HepG2 (cell line): ENCODE data around the gene AUTS2. TPM values are rescaled to one million over a fixed set of nuclear protein-coding genes. Genes with fewer than 3 reads are reported as not detected.
"Not testable (repeated sequence)": the region's sequence is repeated elsewhere in the genome, so short reads cannot be mapped to it uniquely, and the experiment has no call there.

Source experiments
- ATAC-seq: fragments of 200-7000 bp; cut with Tn5 transposase; 3 replicates; pipeline ENCODE4 v1.9.1; 2020; ENCODE audit warnings: mild to moderate bottlenecking, moderate library complexity
- BruUV-seq: library from RNA; stranded (reverse); fragments of 400-500 nt; replicated peaks from 2 replicates; lab custom pipeline; 2021; lab: Mats Ljungman, UMichigan
- CTCF ChIA-PET: fragments of 300-600 bp; formaldehyde crosslinking; extraction: SDS; loops from one replicate; lab custom pipeline; 2021; ENCODE audit warnings: low total read pairs, inconsistent platforms, low intra/inter-chr PET ratio; lab: Yijun Ruan, JAX
- POLR2A ChIA-PET: fragments of 350-600 bp; sonication (Branson Sonifier 250); formaldehyde crosslinking; loops from one replicate; lab custom pipeline; 2020; ENCODE audit warnings: antibody characterized with exemption, inconsistent platforms; lab: Yijun Ruan, JAX
- DNase-seq: peaks from one replicate; pipeline ENCODE4 v3.0.0-alpha.2; 2015; ENCODE audit warnings: low spot score
- FAIRE-seq: peaks from 3 replicates; lab custom pipeline; 2011; peaks lifted over from hg19 to GRCh38; lab: Jason Lieb, UNC
- H2AFZ ChIP-seq: one replicate; pipeline ENCODE4 v1.6.1; 2011; ENCODE audit warnings: low read length, inconsistent platforms
- H3K27ac ChIP-seq: fragments of 300-600 bp; 3 replicates; pipeline ENCODE4 v1.8.0; 2011; ENCODE audit warnings: mixed run types, mild to moderate bottlenecking, mixed read lengths, low read length, inconsistent platforms; ENCODE audit not compliant: insufficient read depth; ENCODE audit errors: extremely low read length
- H3K27me3 ChIP-seq, 2 experiments: fragments of 200-600 bp in 1 of 2; 2 replicates in 1 of 2; 3 replicates in 1 of 2; pipeline versions ENCODE4 v1.6.0 to v1.8.0; 2011; ENCODE audit warnings: low read length in 2 of 2, mild to moderate bottlenecking in 2 of 2, moderate library complexity in 2 of 2, inconsistent platforms in 1 of 2; ENCODE audit not compliant: insufficient read depth in 2 of 2, control insufficient read depth in 1 of 2
- H3K36me3 ChIP-seq, 2 experiments: fragments of 200-600 bp in 1 of 2; replicated peaks in 1 of 2; 2 replicates in 1 of 2; 3 replicates in 1 of 2; pipeline versions ENCODE4 v1.5.1 to v1.8.0; 2011; ENCODE audit warnings: low read length in 2 of 2, inconsistent platforms in 1 of 2; ENCODE audit not compliant: insufficient read depth in 2 of 2, control insufficient read depth in 1 of 2
- H3K4me1 ChIP-seq: 2 replicates; pipeline ENCODE4 v1.5.1; 2012; ENCODE audit warnings: low read length, inconsistent platforms; ENCODE audit not compliant: insufficient read depth
- H3K4me2 ChIP-seq: 2 replicates; pipeline ENCODE4 v1.6.0; 2011; ENCODE audit warnings: low read depth, low read length, inconsistent platforms
- H3K4me3 ChIP-seq, 3 experiments: fragments of 200-600 bp in 1 of 3; sonication (generic), shearing (Covaris generic) in 1 of 3; replicated peaks in 1 of 3; 2 replicates each; pipeline ENCODE4 v1.5.1; 2011 to 2016; ENCODE audit warnings: low read length in 3 of 3, inconsistent platforms in 2 of 3, low read depth in 2 of 3, mild to moderate bottlenecking in 2 of 3, control low read depth in 1 of 3, mixed read lengths in 1 of 3; ENCODE audit not compliant: insufficient read depth in 1 of 3
- H3K79me2 ChIP-seq: one replicate; pipeline ENCODE4 v1.6.1; 2011; ENCODE audit warnings: low read length, inconsistent platforms; ENCODE audit not compliant: insufficient read depth
- H3K9ac ChIP-seq: 2 replicates; pipeline ENCODE4 v1.6.0; 2011; ENCODE audit warnings: mild to moderate bottlenecking, low read depth, low read length, inconsistent platforms; ENCODE audit not compliant: insufficient read depth
- H3K9me3 ChIP-seq: 2 replicates; pipeline ENCODE4 v1.5.1; 2012; ENCODE audit warnings: mild to moderate bottlenecking, low read length
- H4K20me1 ChIP-seq: 2 replicates; pipeline ENCODE4 v1.6.0; 2011; ENCODE audit warnings: inconsistent platforms, mild to moderate bottlenecking, low read length, moderate library complexity; ENCODE audit not compliant: insufficient read depth
- MTA1 ChIP-seq: sonication (generic); formaldehyde crosslinking; IDR thresholded peaks from 2 replicates; pipeline ENCODE4 v1.4.0; 2020; ENCODE audit warnings: missing genetic modification reagents, mild to moderate bottlenecking, borderline replicate concordance
- NFE2L2 ChIP-seq: fragments of 150-350 bp; IDR thresholded peaks from 2 replicates; pipeline ENCODE4 v1.6.1; 2014; ENCODE audit warnings: low read length
- NR2F1 ChIP-seq, 2 experiments: fragments of 450-650 bp in 1 of 2; formaldehyde crosslinking in 1 of 2; IDR thresholded peaks; 2 replicates each; pipeline versions ENCODE4 v1.5.0 to v1.6.1; 2016 to 2020; ENCODE audit warnings: mild to moderate bottlenecking in 1 of 2, missing compliant biosample characterization in 1 of 2, missing genetic modification reagents in 1 of 2, moderate library complexity in 1 of 2
- SMAD1 ChIP-seq: sonication (generic); formaldehyde crosslinking; IDR thresholded peaks from 2 replicates; pipeline ENCODE4 v1.4.0; 2020; ENCODE audit warnings: missing genetic modification reagents, low read depth, mild to moderate bottlenecking, borderline replicate concordance
- ZNF180 ChIP-seq: sonication (generic); formaldehyde crosslinking; IDR thresholded peaks from 2 replicates; pipeline ENCODE4 v1.4.0; 2020; ENCODE audit warnings: low read depth, missing genetic modification reagents, borderline replicate concordance
- WGBS: methylation state at CpG from one replicate; pipeline ENCODE4 v1.1.6; 2017; ENCODE audit warnings: low lambda C conversion rate; 5-methylcytosine and 5-hydroxymethylcytosine counted together
- in situ Hi-C: cut with HindIII; loops from 2 replicates; pipeline ENCODE4 v1.10.0; 2017; ENCODE audit warnings: low pct_unique_long_range_greater_than_20kb; ENCODE audit not compliant: extremely low pct_ligation_motif_present
- intact Hi-C: fragments of 100-400 bp; cut with micrococcal nuclease; formaldehyde crosslinking; loops from one replicate; pipeline ENCODE4 v1.10.0; 2022; ENCODE audit not compliant: unreplicated experiment
- polyA plus RNA-seq, 8 experiments: library from polyadenylated mRNA; depleted of rRNA in 3 of 8; stranded (reverse) in 7 of 8; unstranded in 1 of 8; fragments of >200 nt; fragmentation: Illumina TruSeq in 4 of 8; extraction: Trizol in 4 of 8; gene quantifications; 2 replicates each; pipeline versions ENCODE4 v1.2.1 to v1.2.3, GENCODE V29; 2011 to 2016; ENCODE audit warnings: low read depth in 4 of 8, missing spikeins in 1 of 8, mixed read lengths in 1 of 8; ENCODE audit not compliant: insufficient read depth in 1 of 8
- total RNA-seq, 5 experiments: library from RNA; depleted of rRNA; stranded (reverse); fragments of >200 nt; fragmentation: Illumina TruSeq; extraction: Trizol; gene quantifications; 2 replicates each; pipeline ENCODE4 v1.2.3, GENCODE V29; 2016; ENCODE audit warnings: low read depth in 1 of 5
- TF ChIP-seq, protein P1 (sequence below): IDR thresholded peaks from 2 replicates; pipeline ENCODE4 v1.6.1; 2016; ENCODE audit warnings: missing compliant biosample characterization, missing genetic modification reagents, borderline replicate concordance

AUTS2 gene
- total and polyA plus RNA-seq, 2 of the 13 experiments (the other 11 are each of a cell fraction or from before 2014, with no cell fraction given) = 0.38 TPM; not detected in 1

DNA sequence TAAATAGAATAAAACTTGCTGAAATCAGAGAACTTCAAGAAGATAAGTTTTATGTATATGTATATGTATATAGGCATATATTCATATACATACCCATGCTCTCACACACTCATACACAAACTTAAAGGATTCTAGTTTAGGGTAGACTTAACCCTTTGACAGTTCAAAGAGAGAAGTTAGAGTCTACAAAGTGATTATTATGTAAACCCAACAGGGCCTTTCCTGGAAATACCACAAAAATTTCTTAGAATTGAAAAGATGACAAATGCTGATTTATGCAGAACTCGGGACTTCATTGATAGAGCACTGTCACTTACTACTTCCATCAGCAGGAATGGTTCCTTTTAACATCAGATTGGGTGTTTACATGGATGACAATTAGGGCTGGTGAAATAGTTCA lies 763.5 kb downstream of the AUTS2 start:
- TF ChIP-seq, protein P1, sequence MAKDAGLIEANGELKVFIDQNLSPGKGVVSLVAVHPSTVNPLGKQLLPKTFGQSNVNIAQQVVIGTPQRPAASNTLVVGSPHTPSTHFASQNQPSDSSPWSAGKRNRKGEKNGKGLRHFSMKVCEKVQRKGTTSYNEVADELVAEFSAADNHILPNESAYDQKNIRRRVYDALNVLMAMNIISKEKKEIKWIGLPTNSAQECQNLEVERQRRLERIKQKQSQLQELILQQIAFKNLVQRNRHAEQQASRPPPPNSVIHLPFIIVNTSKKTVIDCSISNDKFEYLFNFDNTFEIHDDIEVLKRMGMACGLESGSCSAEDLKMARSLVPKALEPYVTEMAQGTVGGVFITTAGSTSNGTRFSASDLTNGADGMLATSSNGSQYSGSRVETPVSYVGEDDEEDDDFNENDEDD (CRISPR knock-in tag) = no peak
- TF ChIP-seq SMAD1 (CRISPR knock-in tag) = no peak
- TF ChIP-seq NFE2L2 = no peak
- TF ChIP-seq ZNF180 (CRISPR knock-in tag) = no peak
- no peak for TF ChIP-seq NR2F1 (CRISPR knock-in tag; IDR thresholded peaks at IDR 0.05)
- TF ChIP-seq MTA1 (CRISPR knock-in tag) = no peak
- ATAC-seq (no peak), FAIRE-seq (no peak), DNase-seq (no peak)
- BruUV-seq = no TSS peak
- in situ Hi-C loops (no loop called here), intact Hi-C loops (no loop called here)
- no peaks in the 10 kb centered on the region for H3K9me3 ChIP-seq
- WGBS = 12% methylated on average over 1 of the region's 1 CpG
- H4K20me1 ChIP-seq = no peaks in the 10 kb centered on the region
- H3K4me2 ChIP-seq = no peak overlapping the region
- no peaks in the 10 kb centered on the region for H3K4me1 ChIP-seq
- H3K79me2 ChIP-seq = no peaks in the 10 kb centered on the region
- no peak overlapping the region for H3K4me3 ChIP-seq
- H2AFZ ChIP-seq = no peak overlapping the region
- H3K36me3 ChIP-seq = no peaks in the 10 kb centered on the region
- no peaks in the 10 kb centered on the region for H3K27me3 ChIP-seq
- H3K9ac ChIP-seq = no peak overlapping the region
- ChIA-PET POLR2A (no interaction called here), CTCF (no interaction called here)
- H3K27ac ChIP-seq = no peak overlapping the region

DNA sequence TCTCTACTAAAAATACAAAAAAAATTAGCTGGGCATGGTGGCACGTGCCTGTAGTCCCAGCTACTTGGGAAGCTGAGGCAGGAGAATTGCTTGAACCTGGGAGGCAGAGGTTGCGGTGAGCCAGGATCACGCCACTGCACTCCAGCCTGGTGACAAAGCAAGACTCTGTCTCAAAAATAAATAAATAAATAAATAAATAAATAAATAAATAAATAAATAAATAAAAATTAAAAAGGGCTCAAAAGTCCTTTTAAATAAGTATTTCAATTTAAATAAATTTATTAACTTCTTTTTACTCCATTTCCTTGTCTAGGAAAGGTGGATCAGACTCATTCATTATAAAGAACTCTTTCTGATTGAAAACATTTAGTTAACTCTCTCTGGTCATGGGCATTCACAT lies 766.1 kb downstream of the AUTS2 start:
- H3K4me2 ChIP-seq, H3K27me3 ChIP-seq, H3K9me3 ChIP-seq, ATAC-seq, CTCF ChIA-PET, DNase-seq, H3K4me1 ChIP-seq, H3K9ac ChIP-seq, BruUV-seq, FAIRE-seq, H2AFZ ChIP-seq, H3K27ac ChIP-seq, intact Hi-C loops, H3K4me3 ChIP-seq, H4K20me1 ChIP-seq, POLR2A ChIA-PET, in situ Hi-C loops, H3K36me3 ChIP-seq, H3K79me2 ChIP-seq: not testable (repeated sequence)
- 45% methylated on average over 3 of the region's 3 CpGs for WGBS
